GM15510 (cell line): ENCODE results near the gene ATMIN.
A peak's percentile ranks its signal among the peaks of the same experiment; 100 is the strongest.

ENCODE experiments used
- POLR2A ChIP-seq: IDR thresholded peaks from 3 replicates; pipeline ENCODE4 v1.6.1; 2011; ENCODE audit warnings: borderline replicate concordance; ENCODE audit not compliant: insufficient read length; ENCODE audit errors: extremely low read depth

ATMIN gene

DNA sequence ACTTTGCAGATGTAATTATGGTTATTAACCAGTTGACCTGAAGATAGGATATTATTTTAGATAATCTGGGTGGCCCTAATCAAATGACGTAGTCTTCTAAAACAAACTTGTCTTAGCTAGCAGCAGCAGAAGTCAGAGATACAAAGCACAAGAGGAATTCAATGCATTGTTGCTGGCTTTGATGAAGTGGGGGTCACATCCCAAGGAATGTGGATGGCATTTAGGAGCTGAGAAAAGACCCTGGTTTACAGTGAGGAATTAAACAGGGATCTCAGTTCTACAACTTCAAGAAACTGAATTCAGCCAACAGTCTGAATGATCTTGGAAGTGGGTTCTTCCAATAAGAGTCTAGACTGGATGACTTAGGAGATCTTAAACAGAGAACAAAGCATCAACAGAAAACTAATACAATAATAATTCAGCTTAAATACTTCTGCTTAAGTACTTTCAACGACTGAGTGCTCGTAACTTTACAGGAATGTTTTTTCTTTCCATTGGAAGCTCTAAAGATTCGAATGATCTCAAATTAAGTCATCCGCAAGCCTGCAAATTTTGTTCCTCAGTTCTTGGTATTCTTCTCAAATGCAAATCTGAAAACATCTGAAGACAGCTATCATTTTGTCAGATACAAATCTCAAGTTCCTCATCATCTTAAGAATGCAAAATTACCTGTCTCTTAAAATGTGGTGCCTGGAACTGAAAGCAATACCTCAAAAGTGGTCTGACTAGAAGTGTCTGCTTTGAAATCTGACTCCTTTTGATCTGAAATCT, 38.1 kb downstream of the ATMIN start:
- no peak for TF ChIP-seq POLR2A

DNA sequence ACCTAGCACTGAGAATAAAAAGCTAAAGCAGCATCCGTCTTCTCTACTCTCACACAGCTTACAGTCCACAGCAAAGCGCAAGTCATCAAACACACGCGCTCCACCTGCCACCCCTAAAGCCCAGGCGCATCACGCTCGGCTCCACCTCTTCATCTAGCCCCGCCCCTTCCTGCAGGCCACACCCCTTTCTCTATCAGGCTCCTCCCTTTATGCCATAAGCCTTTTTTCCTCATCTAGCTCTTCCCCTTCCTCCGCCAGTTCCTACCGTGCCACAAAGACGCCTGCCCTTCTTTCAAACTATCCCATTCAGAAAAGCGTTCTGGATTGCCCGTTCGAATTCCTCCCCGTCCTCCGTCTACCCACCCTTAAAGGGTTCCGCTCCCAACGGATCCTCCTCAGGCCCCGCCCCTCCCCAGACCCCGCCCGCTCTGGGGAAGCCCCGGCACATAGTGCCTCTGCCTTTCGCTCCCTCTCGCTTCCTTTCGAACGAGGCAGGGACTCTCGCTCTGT, 41.0 kb downstream of the ATMIN start:
- no peak for TF ChIP-seq POLR2A

DNA sequence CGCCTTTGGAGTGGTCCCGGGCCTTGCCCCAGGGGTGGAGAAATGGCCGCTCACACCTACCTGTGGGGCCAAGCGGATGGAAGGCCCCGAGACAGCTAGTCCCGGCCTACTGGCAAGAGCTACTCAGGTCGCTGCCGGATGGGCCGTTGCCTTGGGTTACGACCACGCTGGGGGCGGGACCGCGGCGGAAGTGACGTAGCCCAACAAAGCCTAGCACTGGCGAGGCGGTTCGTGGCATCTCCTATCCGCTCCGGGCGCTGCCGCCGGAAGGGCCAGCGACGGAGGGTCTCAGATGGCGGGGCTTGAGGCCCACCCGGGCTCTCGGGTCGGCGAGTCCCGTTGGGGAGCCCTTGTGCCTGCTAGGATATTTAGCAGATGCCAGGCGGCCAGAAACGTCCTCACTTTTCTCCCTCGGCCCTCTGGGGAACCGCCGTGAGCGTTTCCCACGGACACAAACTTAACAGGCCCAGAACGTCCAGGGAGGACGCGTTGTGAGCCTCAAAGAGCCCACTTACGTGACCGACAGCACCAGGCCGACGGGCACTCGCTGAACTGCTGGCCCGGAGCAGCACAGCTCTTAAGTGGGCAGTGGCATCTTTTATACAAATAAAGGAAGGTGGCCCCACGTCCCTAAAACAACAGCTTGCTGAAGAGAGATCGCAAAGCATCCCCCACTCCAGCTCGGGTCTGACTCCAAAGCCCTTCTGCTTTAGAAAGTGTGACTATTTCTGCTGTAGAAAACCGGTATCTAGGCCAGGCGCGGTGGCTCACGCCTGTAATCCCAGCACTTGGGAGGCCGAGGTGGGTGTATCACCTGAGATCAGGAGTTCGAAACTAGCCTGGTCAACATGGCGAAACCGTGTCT, 41.7 kb downstream of the ATMIN start, which contains the start of gene C16orf46:
Gene C16orf46 (minus strand): TSS at position 163 of the 865 bp plus-strand sequence. CDS start 13,283 bp downstream, outside the sequence.
- peak; percentile 81 for TF ChIP-seq POLR2A

DNA sequence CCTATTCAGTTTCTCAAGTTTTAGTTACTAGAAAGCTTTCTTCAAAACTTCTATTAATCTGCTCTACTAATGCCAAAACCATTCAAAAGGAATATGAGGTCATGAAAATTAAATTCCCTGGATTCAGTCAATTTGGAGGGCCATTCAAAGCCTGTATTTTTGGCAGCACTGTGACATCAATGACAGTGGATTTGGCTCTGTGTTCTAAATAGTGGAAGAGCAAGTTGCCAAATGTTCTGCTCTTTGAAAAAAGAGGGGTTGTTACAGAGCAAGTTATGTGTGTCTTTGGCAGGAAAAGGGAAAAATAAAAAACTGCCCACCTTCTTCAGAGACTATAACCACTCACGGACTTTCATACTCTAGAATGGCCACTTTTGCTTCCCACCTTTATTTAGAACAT, 44.6 kb downstream of the ATMIN start:
- no peak for TF ChIP-seq POLR2A

DNA sequence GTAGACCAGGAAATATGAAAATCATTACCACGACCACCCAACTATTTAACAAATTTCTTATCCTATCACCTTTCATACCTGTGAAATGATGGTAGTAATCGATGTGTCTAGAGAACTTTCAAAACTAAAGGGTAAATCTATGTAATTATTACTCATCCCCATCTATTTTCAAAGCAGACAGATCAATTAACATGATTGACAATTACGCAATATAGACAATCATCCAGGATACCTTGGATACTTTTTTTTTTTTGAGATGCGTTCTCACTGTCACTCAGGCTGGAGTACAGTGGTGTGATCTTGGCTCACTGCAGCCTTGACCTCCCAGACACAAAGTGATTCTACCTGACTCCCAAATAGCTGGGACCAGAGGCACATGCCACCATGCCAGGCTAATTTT, 45.4 kb downstream of the ATMIN start:
- TF ChIP-seq POLR2A: no peak

DNA sequence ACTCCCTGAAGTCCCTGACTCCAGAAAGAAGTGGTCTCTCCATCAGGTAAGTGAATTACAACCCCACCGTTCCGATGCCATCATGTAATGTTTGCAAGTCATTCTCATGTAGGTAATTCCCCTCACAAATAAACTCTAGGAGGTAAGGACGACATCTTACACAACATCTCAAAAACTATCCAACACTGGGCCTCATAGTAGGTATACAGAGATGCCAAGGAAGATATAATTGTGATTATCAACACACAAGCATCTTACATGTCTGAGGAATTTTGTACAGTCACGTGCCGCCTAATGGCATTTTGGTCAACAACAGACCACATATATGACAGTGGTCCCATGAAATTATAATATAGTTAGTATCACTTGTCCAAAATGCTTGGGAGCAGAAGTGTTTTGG, 53.2 kb downstream of the ATMIN start:
- no peak for TF ChIP-seq POLR2A

DNA sequence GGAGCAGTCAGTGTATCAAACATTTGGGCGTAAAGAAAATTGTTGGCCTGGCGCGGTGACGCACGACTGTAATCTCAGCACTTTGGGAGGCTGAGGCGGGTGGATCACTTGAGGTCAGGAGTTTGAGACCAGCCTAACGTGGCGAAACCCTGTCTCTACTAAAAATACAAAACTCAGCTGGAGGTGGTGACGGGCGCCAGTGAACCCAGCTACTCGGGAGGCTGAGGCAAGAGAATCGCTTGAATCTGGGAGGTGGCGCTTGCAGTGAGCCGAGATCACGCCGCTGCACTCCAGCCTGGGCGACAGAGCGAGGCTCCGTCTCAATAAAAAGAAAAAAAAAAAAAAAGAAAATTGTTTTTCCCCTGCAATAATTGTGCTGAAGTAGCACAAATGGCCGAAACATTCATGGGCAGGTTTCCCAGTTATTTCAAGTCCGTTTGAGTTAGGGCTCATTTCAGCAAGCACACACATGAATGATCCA, 59.2 kb downstream of the ATMIN start:
- no peak for TF ChIP-seq POLR2A

DNA sequence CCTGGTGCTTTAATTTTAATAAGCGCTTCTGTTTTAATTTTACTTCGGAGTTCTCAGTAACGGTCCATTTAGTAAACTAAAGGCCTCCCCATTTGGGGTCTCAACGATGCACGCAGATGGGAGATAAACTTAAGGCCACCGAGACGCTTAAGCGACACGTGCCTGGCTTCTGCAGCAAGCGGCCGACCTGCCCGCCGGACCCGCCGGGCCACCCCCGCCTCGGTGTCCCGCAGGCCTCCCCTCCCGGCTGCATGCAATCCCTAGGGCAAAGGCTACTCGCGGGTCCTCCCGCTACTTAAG, 60.0 kb downstream of the ATMIN start:
- no peak for TF ChIP-seq POLR2A

DNA sequence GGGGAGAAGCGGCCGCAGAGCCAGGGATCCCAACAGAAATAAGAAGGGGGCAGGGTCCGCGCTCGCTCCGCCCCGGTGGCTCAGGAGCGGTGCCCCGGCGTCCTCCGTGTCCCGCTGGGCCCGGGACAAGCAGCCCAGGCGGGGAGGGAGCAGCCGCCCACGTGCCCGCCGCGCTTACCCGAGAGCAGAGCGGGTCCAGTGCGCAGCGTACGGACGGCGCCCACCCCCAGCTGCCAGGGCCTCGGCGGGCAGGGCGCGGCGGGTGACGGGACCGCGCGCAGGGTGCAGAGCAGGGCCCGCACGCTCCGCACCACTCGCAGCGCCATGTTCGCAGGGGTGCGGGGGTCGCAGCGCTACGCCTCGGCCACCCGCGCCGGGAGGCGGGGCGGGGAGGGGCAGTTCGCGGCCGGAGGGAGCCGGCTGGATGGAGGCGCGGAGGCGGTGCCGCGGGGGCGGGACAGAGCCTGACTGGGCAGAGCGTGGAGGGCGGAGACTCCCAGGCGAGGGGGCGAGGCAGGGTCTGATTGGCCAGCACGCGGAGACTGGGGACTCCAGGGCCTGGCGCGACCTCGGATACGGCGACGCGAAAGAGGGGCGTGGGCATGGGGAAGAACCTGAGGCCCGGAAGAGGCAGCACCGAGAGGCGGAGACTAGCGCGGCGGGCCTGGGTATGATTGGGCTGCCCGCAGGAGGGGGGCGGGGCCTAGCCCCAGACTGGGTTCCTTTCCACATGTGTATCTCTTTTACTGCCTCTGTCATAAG, 60.5 kb downstream of the ATMIN start, which contains the start of gene GCSH:
Gene GCSH (minus strand): TSS at position 443 of the 762 bp plus-strand sequence. CDS start 117 bp downstream, at position 326.
- peak; percentile 57 for TF ChIP-seq POLR2A

DNA sequence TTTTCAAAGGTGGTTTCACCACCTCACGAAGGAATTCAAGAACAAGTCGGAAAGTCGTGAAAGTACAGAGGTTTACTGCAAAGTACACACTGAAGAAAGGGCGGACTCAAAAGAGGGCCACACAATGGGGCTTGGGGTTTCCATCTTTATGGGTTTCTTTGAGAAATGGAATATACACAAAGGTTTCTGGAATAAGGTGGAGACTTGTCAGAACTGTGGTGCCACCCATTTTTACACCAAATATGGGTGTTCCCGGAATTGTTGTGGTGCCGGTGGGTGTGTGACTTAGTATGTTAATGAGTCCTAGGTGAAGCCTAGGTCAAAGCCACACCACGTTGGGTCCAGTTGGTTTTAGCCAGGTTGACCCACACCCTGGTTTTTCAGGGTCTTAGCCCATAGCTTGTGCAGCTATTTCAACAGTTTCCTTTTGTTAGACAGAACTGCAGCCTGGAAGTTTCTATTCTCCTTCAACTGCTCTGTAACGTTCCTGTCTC, 61.1 kb downstream of the ATMIN start:
- no peak for TF ChIP-seq POLR2A
